ENCODE data around the gene ZNF662.
A peak's percentile ranks its signal among the peaks of the same experiment; 100 is the strongest.

ZNF662 gene

GRCh38 chr3:42961633-42962032 lies 55.7 kb downstream of the ZNF662 start:
- no peak overlapping the region for H3K27ac ChIP-seq (replicated peaks)
- no peaks in the 10 kb centered on the region for H3K27me3 ChIP-seq (ENCODE audit: insufficient read depth, poor library complexity, severe bottlenecking)
- DNase-seq (ENCODE audit: low read depth in 1 of 2, low spot score in 1 of 2): peak in 1 of 2 experiments; percentile 7
- H3K4me3 ChIP-seq (replicated peaks; ENCODE audit: insufficient read depth, low read length): no peak overlapping the region
- TF ChIP-seq REST (IDR thresholded peaks at IDR 0.05; ENCODE audit: insufficient replicate concordance, low read depth): peak; percentile 25
- no peak for TF ChIP-seq GABPA (IDR thresholded peaks at IDR 0.05; ENCODE audit: low read depth)
- TF ChIP-seq, protein P1, sequence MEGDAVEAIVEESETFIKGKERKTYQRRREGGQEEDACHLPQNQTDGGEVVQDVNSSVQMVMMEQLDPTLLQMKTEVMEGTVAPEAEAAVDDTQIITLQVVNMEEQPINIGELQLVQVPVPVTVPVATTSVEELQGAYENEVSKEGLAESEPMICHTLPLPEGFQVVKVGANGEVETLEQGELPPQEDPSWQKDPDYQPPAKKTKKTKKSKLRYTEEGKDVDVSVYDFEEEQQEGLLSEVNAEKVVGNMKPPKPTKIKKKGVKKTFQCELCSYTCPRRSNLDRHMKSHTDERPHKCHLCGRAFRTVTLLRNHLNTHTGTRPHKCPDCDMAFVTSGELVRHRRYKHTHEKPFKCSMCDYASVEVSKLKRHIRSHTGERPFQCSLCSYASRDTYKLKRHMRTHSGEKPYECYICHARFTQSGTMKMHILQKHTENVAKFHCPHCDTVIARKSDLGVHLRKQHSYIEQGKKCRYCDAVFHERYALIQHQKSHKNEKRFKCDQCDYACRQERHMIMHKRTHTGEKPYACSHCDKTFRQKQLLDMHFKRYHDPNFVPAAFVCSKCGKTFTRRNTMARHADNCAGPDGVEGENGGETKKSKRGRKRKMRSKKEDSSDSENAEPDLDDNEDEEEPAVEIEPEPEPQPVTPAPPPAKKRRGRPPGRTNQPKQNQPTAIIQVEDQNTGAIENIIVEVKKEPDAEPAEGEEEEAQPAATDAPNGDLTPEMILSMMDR (IDR thresholded peaks at IDR 0.05; ENCODE audit: insufficient read depth, low read length): peak; percentile 13

DNA sequence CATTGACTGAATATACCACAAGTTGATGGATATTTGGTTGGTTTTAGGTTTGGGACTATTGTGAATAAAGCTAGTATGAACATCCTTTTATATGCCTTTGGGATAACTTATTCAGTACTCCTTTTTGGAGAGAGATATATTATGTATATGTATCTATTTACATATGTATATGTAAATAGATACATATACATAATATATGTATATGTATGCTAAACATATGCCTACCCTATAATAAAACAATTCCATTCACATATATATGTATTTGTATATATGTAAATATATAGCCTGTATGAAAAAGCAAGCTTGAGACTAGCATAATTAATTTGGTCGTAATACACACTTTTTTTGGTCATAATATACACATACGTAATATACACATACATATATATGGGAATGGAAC lies 57.3 kb downstream of the ZNF662 start:
- DNase-seq (ENCODE audit: low read depth in 1 of 2, low spot score in 1 of 2): no peak
- TF ChIP-seq REST (IDR thresholded peaks at IDR 0.05; ENCODE audit: insufficient replicate concordance, low read depth) (no peak), SPI1 (IDR thresholded peaks at IDR 0.05; ENCODE audit: borderline replicate concordance, low read depth) (no peak), GABPA (IDR thresholded peaks at IDR 0.05; ENCODE audit: low read depth) (no peak), POLR2AphosphoS5 (IDR thresholded peaks at IDR 0.05; ENCODE audit: low read depth) (no peak)
- TF ChIP-seq, protein P1 (IDR thresholded peaks at IDR 0.05; ENCODE audit: insufficient read depth, low read length): no peak
- H3K4me3 ChIP-seq (replicated peaks; ENCODE audit: insufficient read depth, low read length): no peak overlapping the region
- H3K27ac ChIP-seq (replicated peaks): no peak overlapping the region
- no peaks in the 10 kb centered on the region for H3K27me3 ChIP-seq (ENCODE audit: insufficient read depth, poor library complexity, severe bottlenecking)

DNA sequence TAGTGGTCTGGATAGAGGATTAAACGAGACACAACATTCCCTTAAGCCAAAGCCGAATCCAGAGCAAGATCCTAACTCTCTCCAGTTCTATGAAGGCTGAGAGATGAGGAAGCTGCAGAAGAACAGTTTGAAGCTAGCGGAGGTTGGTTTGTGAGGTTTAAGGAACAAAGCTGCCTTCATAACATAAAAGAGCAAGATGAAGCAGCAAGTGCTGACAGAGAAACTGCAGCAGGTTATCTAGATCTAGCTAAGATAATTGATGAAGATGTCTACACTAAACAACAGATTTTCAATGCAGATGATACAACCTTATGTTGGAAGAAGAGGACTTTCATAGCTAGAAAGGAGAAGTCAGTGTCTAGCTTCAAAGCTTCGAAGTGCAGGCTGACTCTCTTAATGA lies 58.3 kb downstream of the ZNF662 start:
- TF ChIP-seq, protein P1 (IDR thresholded peaks at IDR 0.05; ENCODE audit: insufficient read depth, low read length): no peak
- no peak for TF ChIP-seq SPI1 (IDR thresholded peaks at IDR 0.05; ENCODE audit: borderline replicate concordance, low read depth)
- TF ChIP-seq REST (IDR thresholded peaks at IDR 0.05; ENCODE audit: insufficient replicate concordance, low read depth): no peak
- no peak for TF ChIP-seq POLR2AphosphoS5 (IDR thresholded peaks at IDR 0.05; ENCODE audit: low read depth)
- no peak for DNase-seq (ENCODE audit: low read depth in 1 of 2, low spot score in 1 of 2)
- H3K4me3 ChIP-seq (replicated peaks; ENCODE audit: insufficient read depth, low read length): no peak overlapping the region
- H3K27ac ChIP-seq (replicated peaks): no peak overlapping the region
- H3K27me3 ChIP-seq (ENCODE audit: insufficient read depth, poor library complexity, severe bottlenecking): no peaks in the 10 kb centered on the region

Data from HL-60 (cell line).